WTC11 (cell line): ENCODE measurements around the gene ANKRD11. TPM values are rescaled to one million over a fixed set of nuclear protein-coding genes. Genes with fewer than 3 reads are reported as not detected.

Source experiments
- ATAC-seq: fragments of 200-7000 bp; cut with Tn5 transposase; 2 replicates; pipeline ENCODE4 v1.10.0; 2021; ENCODE audit warnings: mild to moderate bottlenecking, moderate library complexity
- CTCF ChIA-PET: fragments of 300-600 bp; sonication (Branson Sonifier 250); formaldehyde crosslinking; loops from one replicate; lab custom pipeline; 2021; ENCODE audit warnings: antibody characterized with exemption; lab: Charles Lee
- POLR2A ChIA-PET: fragments of 350-600 bp; sonication (Branson Sonifier 250); formaldehyde crosslinking; loops from one replicate; lab custom pipeline; 2021; ENCODE audit warnings: antibody characterized with exemption; lab: Charles Lee
- DNase-seq: peaks from one replicate; pipeline ENCODE4 v3.0.0; 2021; ENCODE audit warnings: low spot score
- H3K27ac Mint-ChIP-seq: 2 replicates; pipeline ENCODE4 v1.8.0; 2021; ENCODE audit warnings: mixed read lengths
- H3K27me3 Mint-ChIP-seq: 2 replicates; pipeline ENCODE4 v1.8.0; 2021; ENCODE audit warnings: low read depth, mild to moderate bottlenecking, moderate library complexity, mixed read lengths
- H3K36me3 Mint-ChIP-seq: 2 replicates; pipeline ENCODE4 v1.8.0; 2021; ENCODE audit warnings: mixed read lengths
- H3K4me1 Mint-ChIP-seq: 2 replicates; pipeline ENCODE4 v1.8.0; 2022; ENCODE audit warnings: mixed read lengths
- H3K4me3 Mint-ChIP-seq: 2 replicates; pipeline ENCODE4 v1.8.0; 2021; ENCODE audit warnings: mild to moderate bottlenecking, moderate library complexity, mixed read lengths
- H3K9me3 Mint-ChIP-seq: 2 replicates; pipeline ENCODE4 v1.8.0; 2021; ENCODE audit warnings: mixed read lengths
- CREM ChIP-seq: sonication (generic); formaldehyde crosslinking; IDR thresholded peaks from 2 replicates; pipeline ENCODE4 v1.8.1; 2022; ENCODE audit warnings: mild to moderate bottlenecking, missing genetic modification reagents, moderate library complexity
- FOXP4 ChIP-seq: sonication (generic); formaldehyde crosslinking; IDR thresholded peaks from 2 replicates; pipeline ENCODE4 v1.8.0; 2022; ENCODE audit warnings: mild to moderate bottlenecking, missing genetic modification reagents
- HMGA2 ChIP-seq: fragments of 250-450 bp; sonication (Bioruptor Pico); IDR thresholded peaks from 2 replicates; pipeline ENCODE4 v1.4.0; 2021; ENCODE audit warnings: mild to moderate bottlenecking, moderate library complexity
- NR1H2 ChIP-seq: sonication (generic); formaldehyde crosslinking; IDR thresholded peaks from 2 replicates; pipeline ENCODE4 v1.9.0; 2021; ENCODE audit warnings: mild to moderate bottlenecking, moderate library complexity, missing genetic modification reagents
- NR3C1 ChIP-seq: sonication (generic); formaldehyde crosslinking; conservative IDR thresholded peaks from 2 replicates; pipeline ENCODE4 v1.8.1; 2023; ENCODE audit warnings: low read depth, mild to moderate bottlenecking, missing genetic modification reagents
- OVOL2 ChIP-seq: fragments of 250-450 bp; sonication (Bioruptor Pico); IDR thresholded peaks from 2 replicates; pipeline ENCODE4 v1.9.0; 2021; ENCODE audit warnings: mild to moderate bottlenecking, borderline replicate concordance
- PRRX2 ChIP-seq: fragments of 250-450 bp; sonication (Bioruptor Pico); IDR thresholded peaks from 2 replicates; pipeline ENCODE4 v1.8.0; 2021; ENCODE audit warnings: mild to moderate bottlenecking
- TP53 ChIP-seq: sonication (generic); formaldehyde crosslinking; IDR thresholded peaks from 2 replicates; pipeline ENCODE4 v1.8.1; 2023; ENCODE audit warnings: mild to moderate bottlenecking, missing genetic modification reagents
- ZNF121 ChIP-seq: sonication (generic); formaldehyde crosslinking; IDR thresholded peaks from 2 replicates; pipeline ENCODE4 v1.8.0; 2023; ENCODE audit warnings: missing genetic modification reagents
- ZNF232 ChIP-seq: sonication (generic); formaldehyde crosslinking; IDR thresholded peaks from 2 replicates; pipeline ENCODE4 v1.8.0; 2022; ENCODE audit warnings: mild to moderate bottlenecking, missing genetic modification reagents
- total RNA-seq: library from RNA; stranded (reverse); gene quantifications from 3 replicates; pipeline ENCODE4 v1.2.3, GENCODE V29; 2021
- TF ChIP-seq, protein P1 (sequence below): sonication (generic); formaldehyde crosslinking; conservative IDR thresholded peaks from 2 replicates; pipeline ENCODE4 v1.8.1; 2023; ENCODE audit warnings: mild to moderate bottlenecking, low read depth, missing genetic modification reagents, moderate library complexity
- TF ChIP-seq, protein P2 (sequence below): sonication (generic); formaldehyde crosslinking; IDR thresholded peaks from 2 replicates; pipeline ENCODE4 v1.8.1; 2022; ENCODE audit warnings: mild to moderate bottlenecking, missing genetic modification reagents, moderate library complexity, borderline replicate concordance

The ANKRD11 gene
- total RNA-seq, 1 experiment from 2014 or later = 184 TPM

DNA sequence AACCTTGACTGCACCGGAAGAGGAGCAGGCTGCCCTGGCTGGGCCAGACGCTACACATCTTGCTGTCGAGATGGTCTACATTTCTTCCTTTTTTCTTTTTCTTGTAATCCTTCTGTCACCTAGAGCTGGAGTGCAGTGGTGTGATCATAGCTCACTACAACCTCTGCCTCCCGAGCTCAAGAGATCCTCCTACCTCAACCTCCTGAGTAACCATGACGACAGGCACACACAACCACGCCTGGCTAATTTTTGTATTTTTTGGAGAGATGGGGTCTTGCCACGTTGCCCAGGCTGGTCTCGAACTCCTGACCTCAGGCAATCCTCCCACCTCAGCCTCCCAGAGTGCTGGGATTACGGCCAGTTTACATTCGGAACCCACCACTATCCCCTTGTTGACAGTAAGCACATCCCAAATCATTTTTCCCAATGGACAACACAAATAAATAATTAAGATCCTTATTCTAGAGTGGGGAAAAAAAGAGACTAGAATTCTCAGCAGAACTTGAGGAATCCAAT lies 79.0 kb downstream of the ANKRD11 start:
- CTCF ChIA-PET = interaction anchor here (1.1 to 1.8 kb wide), 2 partner anchors 55 to 103 kb away, joined by 3 to 5 read pairs; no protein-coding TSS in a partner anchor
- Mint-ChIP-seq H3K36me3 (peaks cover 4% of the 10 kb centered on the region; the same call in 1 of the 2 replicates), H3K4me1 (peaks cover 79% of the 10 kb centered on the region), H3K27ac (peak overlapping the region; percentile 87), H3K9me3 (no peaks in the 10 kb centered on the region), H3K27me3 (no peaks in the 10 kb centered on the region), H3K4me3 (no peak overlapping the region)
- POLR2A ChIA-PET = interaction anchor here (0.5 kb wide), 1 partner anchor 41 kb away, joined by 7 read pairs; no protein-coding TSS in a partner anchor
- no peak for TF ChIP-seq ZNF232 (CRISPR knock-in tag)
- TF ChIP-seq ZNF121 (CRISPR knock-in tag) = peak; percentile 72
- DNase-seq (no peak), ATAC-seq (no peak)

- DNase-seq (no peak), ATAC-seq (peak; percentile 10)
- peak overlapping the region; percentile 87 for H3K27ac Mint-ChIP-seq
- peaks cover under 1% of the 10 kb centered on the region; the same call in 1 of the 2 replicates for H3K36me3 Mint-ChIP-seq
- no peaks in the 10 kb centered on the region for H3K27me3 Mint-ChIP-seq
- no peaks in the 10 kb centered on the region for H3K9me3 Mint-ChIP-seq
- CTCF ChIA-PET = interaction anchor here (1.1 to 1.8 kb wide), 2 partner anchors 54 to 103 kb away, joined by 3 to 5 read pairs; no protein-coding TSS in a partner anchor
- H3K4me1 Mint-ChIP-seq = peaks cover 81% of the 10 kb centered on the region
- H3K4me3 Mint-ChIP-seq = no peak overlapping the region
- POLR2A ChIA-PET = interaction anchor here (0.5 kb wide), 1 partner anchor 41 kb away, joined by 7 read pairs; no protein-coding TSS in a partner anchor
- no peak for TF ChIP-seq FOXP4 (CRISPR knock-in tag)
These were observed 79.5 kb downstream of the ANKRD11 start for GRCh38 chr16:89410794-89411309.

GRCh38 chr16:89410322-89410721 lies 80.0 kb downstream of the ANKRD11 start:
- no peaks in the 10 kb centered on the region for H3K9me3 Mint-ChIP-seq
- H3K27me3 Mint-ChIP-seq = no peaks in the 10 kb centered on the region
- no peak for ATAC-seq
- H3K4me1 Mint-ChIP-seq = peaks cover 84% of the 10 kb centered on the region
- ChIA-PET POLR2A (no interaction called here), CTCF (interaction anchor here (1.1 to 1.8 kb wide), 2 partner anchors 54 to 102 kb away, joined by 3 to 5 read pairs; no protein-coding TSS in a partner anchor)
- no peak for DNase-seq
- H3K27ac Mint-ChIP-seq = peak overlapping the region; percentile 41; the same call in 1 of the 2 replicates
- TF ChIP-seq, protein P1, sequence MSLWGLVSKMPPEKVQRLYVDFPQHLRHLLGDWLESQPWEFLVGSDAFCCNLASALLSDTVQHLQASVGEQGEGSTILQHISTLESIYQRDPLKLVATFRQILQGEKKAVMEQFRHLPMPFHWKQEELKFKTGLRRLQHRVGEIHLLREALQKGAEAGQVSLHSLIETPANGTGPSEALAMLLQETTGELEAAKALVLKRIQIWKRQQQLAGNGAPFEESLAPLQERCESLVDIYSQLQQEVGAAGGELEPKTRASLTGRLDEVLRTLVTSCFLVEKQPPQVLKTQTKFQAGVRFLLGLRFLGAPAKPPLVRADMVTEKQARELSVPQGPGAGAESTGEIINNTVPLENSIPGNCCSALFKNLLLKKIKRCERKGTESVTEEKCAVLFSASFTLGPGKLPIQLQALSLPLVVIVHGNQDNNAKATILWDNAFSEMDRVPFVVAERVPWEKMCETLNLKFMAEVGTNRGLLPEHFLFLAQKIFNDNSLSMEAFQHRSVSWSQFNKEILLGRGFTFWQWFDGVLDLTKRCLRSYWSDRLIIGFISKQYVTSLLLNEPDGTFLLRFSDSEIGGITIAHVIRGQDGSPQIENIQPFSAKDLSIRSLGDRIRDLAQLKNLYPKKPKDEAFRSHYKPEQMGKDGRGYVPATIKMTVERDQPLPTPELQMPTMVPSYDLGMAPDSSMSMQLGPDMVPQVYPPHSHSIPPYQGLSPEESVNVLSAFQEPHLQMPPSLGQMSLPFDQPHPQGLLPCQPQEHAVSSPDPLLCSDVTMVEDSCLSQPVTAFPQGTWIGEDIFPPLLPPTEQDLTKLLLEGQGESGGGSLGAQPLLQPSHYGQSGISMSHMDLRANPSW (CRISPR knock-in tag) = no peak
- TF ChIP-seq CREM (CRISPR knock-in tag) (no peak), NR3C1 (no peak), TP53 (CRISPR knock-in tag) (no peak), NR1H2 (CRISPR knock-in tag) (no peak), OVOL2 (CRISPR knock-in tag) (no peak), HMGA2 (CRISPR knock-in tag) (no peak)
- TF ChIP-seq, protein P2, sequence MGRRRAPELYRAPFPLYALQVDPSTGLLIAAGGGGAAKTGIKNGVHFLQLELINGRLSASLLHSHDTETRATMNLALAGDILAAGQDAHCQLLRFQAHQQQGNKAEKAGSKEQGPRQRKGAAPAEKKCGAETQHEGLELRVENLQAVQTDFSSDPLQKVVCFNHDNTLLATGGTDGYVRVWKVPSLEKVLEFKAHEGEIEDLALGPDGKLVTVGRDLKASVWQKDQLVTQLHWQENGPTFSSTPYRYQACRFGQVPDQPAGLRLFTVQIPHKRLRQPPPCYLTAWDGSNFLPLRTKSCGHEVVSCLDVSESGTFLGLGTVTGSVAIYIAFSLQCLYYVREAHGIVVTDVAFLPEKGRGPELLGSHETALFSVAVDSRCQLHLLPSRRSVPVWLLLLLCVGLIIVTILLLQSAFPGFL (CRISPR knock-in tag) = no peak
- H3K4me3 Mint-ChIP-seq = no peak overlapping the region
- no peaks in the 10 kb centered on the region for H3K36me3 Mint-ChIP-seq

DNA sequence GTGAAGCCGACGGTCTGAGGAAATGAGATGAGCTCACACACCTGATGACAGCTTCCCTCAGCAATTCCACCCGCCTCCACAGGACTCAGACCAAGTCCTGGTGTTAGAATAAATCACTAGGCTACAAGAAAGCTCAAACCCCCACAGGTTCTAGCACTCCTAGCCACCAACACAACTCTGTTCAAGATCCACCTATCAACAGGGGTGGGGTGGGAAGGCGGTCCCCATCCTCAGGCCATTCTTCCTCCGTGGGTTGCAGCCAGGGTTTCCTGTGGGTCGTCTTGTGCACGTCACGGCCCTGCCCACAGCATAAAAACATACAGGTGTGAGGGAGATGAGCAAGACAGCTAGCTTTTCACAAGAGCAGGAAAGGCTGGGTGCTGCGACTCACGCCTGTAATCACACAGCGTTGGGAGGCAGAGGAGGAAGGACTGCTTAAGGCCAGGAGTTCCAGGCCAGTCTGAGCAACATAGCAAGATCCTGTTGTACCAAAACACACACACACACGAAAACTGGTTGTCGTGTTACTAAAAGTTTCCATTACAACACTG lies 81.1 kb downstream of the ANKRD11 start:
- no peak for ATAC-seq
- H3K9me3 Mint-ChIP-seq = no peaks in the 10 kb centered on the region
- ChIA-PET CTCF (no interaction called here), POLR2A (interaction anchor here (0.7 to 0.8 kb wide), 2 partner anchors 94 to 723 kb away, joined by 3 read pairs; partner anchors contain the start of gene SNAI3)
- no peaks in the 10 kb centered on the region for H3K27me3 Mint-ChIP-seq
- H3K36me3 Mint-ChIP-seq = no peaks in the 10 kb centered on the region
- TF ChIP-seq PRRX2 (no peak), ZNF121 (CRISPR knock-in tag) (peak; percentile 60; the same call in 1 of the 2 replicates)
- peaks cover 87% of the 10 kb centered on the region for H3K4me1 Mint-ChIP-seq
- no peak for DNase-seq
- peak overlapping the region; percentile 79; the same call in 1 of the 2 replicates for H3K27ac Mint-ChIP-seq
- H3K4me3 Mint-ChIP-seq = no peak overlapping the region
